Measurements from ENCODE around the gene PDIK1L. TPM values are rescaled to one million over a fixed set of nuclear protein-coding genes. Genes with fewer than 3 reads are reported as not detected.

Gene PDIK1L
- total and polyA plus RNA-seq, 9 of the 15 experiments (the other 6 are each of a cell fraction or from before 2014, with no cell fraction given): 12.8 to 30.2 (median 21.5) TPM

DNA sequence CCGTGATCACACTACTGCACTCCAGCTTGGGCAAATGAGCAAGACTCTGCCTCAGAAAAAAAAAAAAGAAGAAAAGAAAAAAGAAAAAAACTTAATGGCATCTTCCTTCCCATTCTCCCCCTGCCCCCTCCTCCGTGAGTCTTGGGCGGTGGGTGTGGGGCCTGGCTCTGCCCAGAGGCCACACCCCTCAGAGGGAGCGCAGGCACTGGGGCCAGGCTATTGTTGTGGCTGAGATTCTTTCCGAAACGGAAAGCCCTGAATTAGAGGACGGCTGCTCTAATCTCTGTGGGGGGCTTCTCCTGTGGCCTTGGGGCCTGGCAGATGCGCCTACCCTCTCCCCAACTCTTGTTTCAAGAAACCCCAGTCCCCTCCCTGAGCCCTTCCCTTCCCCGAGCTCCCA is 43.1 kb downstream of the PDIK1L start (continued):
- TF ChIP-seq, protein P1, sequence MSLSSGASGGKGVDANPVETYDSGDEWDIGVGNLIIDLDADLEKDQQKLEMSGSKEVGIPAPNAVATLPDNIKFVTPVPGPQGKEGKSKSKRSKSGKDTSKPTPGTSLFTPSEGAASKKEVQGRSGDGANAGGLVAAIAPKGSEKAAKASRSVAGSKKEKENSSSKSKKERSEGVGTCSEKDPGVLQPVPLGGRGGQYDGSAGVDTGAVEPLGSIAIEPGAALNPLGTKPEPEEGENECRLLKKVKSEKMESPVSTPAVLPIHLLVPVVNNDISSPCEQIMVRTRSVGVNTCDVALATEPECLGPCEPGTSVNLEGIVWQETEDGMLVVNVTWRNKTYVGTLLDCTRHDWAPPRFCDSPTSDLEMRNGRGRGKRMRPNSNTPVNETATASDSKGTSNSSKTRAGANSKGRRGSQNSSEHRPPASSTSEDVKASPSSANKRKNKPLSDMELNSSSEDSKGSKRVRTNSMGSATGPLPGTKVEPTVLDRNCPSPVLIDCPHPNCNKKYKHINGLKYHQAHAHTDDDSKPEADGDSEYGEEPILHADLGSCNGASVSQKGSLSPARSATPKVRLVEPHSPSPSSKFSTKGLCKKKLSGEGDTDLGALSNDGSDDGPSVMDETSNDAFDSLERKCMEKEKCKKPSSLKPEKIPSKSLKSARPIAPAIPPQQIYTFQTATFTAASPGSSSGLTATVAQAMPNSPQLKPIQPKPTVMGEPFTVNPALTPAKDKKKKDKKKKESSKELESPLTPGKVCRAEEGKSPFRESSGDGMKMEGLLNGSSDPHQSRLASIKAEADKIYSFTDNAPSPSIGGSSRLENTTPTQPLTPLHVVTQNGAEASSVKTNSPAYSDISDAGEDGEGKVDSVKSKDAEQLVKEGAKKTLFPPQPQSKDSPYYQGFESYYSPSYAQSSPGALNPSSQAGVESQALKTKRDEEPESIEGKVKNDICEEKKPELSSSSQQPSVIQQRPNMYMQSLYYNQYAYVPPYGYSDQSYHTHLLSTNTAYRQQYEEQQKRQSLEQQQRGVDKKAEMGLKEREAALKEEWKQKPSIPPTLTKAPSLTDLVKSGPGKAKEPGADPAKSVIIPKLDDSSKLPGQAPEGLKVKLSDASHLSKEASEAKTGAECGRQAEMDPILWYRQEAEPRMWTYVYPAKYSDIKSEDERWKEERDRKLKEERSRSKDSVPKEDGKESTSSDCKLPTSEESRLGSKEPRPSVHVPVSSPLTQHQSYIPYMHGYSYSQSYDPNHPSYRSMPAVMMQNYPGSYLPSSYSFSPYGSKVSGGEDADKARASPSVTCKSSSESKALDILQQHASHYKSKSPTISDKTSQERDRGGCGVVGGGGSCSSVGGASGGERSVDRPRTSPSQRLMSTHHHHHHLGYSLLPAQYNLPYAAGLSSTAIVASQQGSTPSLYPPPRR (CRISPR knock-in tag; IDR thresholded peaks at IDR 0.05; ENCODE audit: borderline replicate concordance): no peak
- TF ChIP-seq RAD21 (CRISPR knock-in tag; conservative IDR thresholded peaks at IDR 0.05 in 1 of 2, IDR thresholded peaks at IDR 0.05 in 1 of 2): no peak
- TF ChIP-seq, protein P2, sequence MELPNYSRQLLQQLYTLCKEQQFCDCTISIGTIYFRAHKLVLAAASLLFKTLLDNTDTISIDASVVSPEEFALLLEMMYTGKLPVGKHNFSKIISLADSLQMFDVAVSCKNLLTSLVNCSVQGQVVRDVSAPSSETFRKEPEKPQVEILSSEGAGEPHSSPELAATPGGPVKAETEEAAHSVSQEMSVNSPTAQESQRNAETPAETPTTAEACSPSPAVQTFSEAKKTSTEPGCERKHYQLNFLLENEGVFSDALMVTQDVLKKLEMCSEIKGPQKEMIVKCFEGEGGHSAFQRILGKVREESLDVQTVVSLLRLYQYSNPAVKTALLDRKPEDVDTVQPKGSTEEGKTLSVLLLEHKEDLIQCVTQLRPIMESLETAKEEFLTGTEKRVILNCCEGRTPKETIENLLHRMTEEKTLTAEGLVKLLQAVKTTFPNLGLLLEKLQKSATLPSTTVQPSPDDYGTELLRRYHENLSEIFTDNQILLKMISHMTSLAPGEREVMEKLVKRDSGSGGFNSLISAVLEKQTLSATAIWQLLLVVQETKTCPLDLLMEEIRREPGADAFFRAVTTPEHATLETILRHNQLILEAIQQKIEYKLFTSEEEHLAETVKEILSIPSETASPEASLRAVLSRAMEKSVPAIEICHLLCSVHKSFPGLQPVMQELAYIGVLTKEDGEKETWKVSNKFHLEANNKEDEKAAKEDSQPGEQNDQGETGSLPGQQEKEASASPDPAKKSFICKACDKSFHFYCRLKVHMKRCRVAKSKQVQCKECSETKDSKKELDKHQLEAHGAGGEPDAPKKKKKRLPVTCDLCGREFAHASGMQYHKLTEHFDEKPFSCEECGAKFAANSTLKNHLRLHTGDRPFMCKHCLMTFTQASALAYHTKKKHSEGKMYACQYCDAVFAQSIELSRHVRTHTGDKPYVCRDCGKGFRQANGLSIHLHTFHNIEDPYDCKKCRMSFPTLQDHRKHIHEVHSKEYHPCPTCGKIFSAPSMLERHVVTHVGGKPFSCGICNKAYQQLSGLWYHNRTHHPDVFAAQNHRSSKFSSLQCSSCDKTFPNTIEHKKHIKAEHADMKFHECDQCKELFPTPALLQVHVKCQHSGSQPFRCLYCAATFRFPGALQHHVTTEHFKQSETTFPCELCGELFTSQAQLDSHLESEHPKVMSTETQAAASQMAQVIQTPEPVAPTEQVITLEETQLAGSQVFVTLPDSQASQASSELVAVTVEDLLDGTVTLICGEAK (IDR thresholded peaks at IDR 0.05): no peak
- TF ChIP-seq, protein P2 (CRISPR knock-in tag; IDR thresholded peaks at IDR 0.05): no peak
